Right lobe of liver (tissue), 6 donors: ENCODE data around the gene SRCAP. TPM values are rescaled to one million over a fixed set of nuclear protein-coding genes. Genes with fewer than 3 reads are reported as not detected.

Experiments used
- ATAC-seq, 4 donors: fragments of 200-7000 bp; cut with Tn5 transposase; one replicate each; pipeline ENCODE4 v1.9.1; 2020; ENCODE audit warnings: mild to moderate bottlenecking in 4 of 4, moderate library complexity in 4 of 4
- DNase-seq, 3 donors: peaks; one replicate each; pipeline ENCODE4 v3.0.0-alpha.2; 2020
- H3K27ac ChIP-seq, 3 donors: fragments of 200-600 bp; one replicate each; pipeline ENCODE4 v1.8.0; 2022
- H3K27me3 ChIP-seq, 2 donors: fragments of 200-600 bp; one replicate each; pipeline ENCODE4 v1.8.0; 2022
- H3K36me3 ChIP-seq, 4 donors: fragments of 200-600 bp; sonication (generic) in 1 of 4; one replicate each; pipeline versions ENCODE4 v1.5.1 to v1.8.0; 2017 to 2022; ENCODE audit warnings: control low read depth in 1 of 4
- H3K4me1 ChIP-seq, 4 donors: fragments of 200-600 bp; sonication (generic) in 1 of 4; one replicate each; pipeline versions ENCODE4 v1.5.1 to v1.8.0; 2017 to 2022; ENCODE audit warnings: control low read depth in 1 of 4
- H3K4me3 ChIP-seq, 3 donors: fragments of 200-600 bp; one replicate each; pipeline ENCODE4 v1.8.0; 2022
- H3K9me3 ChIP-seq, 4 donors: fragments of 200-600 bp; sonication (generic) in 1 of 4; one replicate each; pipeline versions ENCODE4 v1.5.1 to v1.8.0; 2017 to 2022; ENCODE audit warnings: control low read depth in 1 of 4
- CTCF ChIP-seq, 4 donors: fragments of 200-600 bp in 3 of 4; fragments of 450-650 bp in 1 of 4; IDR thresholded peaks; one replicate each; pipeline versions ENCODE4 v1.5.1 to v1.8.0; 2016 to 2022; ENCODE audit warnings: antibody characterized with exemption in 4 of 4, mild to moderate bottlenecking in 2 of 4
- POLR2A ChIP-seq: fragments of 450-650 bp; IDR thresholded peaks from one replicate; pipeline ENCODE4 v1.6.1; 2017; ENCODE audit warnings: antibody characterized with exemption, mild to moderate bottlenecking
- WGBS: methylation state at CpG from one replicate; pipeline ENCODE4 v1.1.6; 2018; ENCODE audit warnings: low coverage, low lambda C conversion rate; ENCODE audit not compliant: insufficient coverage; ENCODE audit errors: missing lambda C conversion rate; 5-methylcytosine and 5-hydroxymethylcytosine counted together
- intact Hi-C, 2 donors: fragments of 100-400 bp; cut with DNase I; formaldehyde crosslinking; loops; one replicate each; pipeline versions ENCODE4 v1.11.2 to v1.14.1; 2022
- total RNA-seq, 6 experiments: library from RNA; depleted of rRNA in 2 of 6; stranded (reverse); fragments of >200 nt in 2 of 6; fragmentation: NEBNext Ultra II Directional in 3 of 6; extraction: Animal tissue kit (Norgen Biotek cat#: 25700) in 3 of 6; gene quantifications; one replicate each; pipeline versions ENCODE4 v1.1.0 to v1.2.4, GENCODE V29; 2016 to 2023
- donor health status: DM: no; HTN: yes; CAD: no.
- donor health status: DM: no; HTN: no; CAD: no.
- donor health status: DM: no; HTN: no; CAD: no.
- donor health status: DM: no; HTN: yes; CAD: no.
- donor health status: DM: no; HTN: yes; CAD: no.

Gene SRCAP
- total RNA-seq, 6 experiments from 2014 or later: 12.1 to 31.3 (median 22.6) TPM

DNA sequence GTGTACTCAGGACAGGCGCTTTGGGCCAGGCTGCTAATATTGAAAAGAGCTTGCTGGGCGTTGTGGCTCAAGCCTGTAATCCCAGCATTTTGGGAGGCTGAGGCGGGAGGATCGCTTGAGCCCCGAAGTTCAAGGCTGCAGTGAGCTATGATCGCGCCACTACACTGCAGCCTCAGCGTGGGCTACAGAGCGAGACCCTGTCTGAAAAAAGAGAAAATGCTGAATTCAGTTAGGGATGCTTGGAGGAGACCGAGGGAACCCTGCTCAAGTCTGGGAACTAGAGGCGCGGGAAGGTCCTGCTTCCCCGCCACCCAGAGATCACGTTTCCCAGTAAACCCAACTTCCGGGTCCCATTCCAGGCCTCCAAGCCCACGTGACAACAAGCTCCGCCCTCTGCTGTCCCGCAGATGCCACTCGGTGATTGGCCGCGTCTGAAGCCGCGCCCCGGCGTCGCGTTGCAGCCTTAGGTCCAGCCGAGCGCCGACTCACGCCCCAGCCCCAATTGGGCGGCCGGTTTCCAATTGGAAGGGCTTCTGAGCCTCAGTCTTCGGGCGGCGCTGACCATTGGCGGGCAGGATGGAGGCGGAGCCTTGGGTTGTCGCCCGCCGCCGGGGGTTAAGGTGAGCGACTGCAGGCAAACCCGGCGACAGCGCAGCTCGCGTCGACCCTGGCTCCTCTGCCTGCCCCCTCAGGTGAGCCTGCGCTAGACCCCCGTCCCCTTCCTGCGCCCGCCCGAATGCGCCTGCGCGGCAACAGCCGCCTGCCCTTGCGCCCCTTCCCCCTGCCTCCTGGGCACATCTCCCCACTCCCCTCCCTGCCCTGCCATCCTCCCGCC is 49.0 kb downstream of the SRCAP start, which contains the start of gene PHKG2:
PHKG2 (plus strand) TSS at position 627 of the 835 bp plus-strand sequence. CDS start 396 bp downstream, outside the sequence.
- peaks cover 0 to 19% (median 9%) of the 10 kb centered on the region in 4 donors for H3K4me1 ChIP-seq
- ATAC-seq (peak; percentile 93 to 98 (median 96)), DNase-seq (peak; percentile 99 to 100 (median 100))
- 0% methylated on average over 5 of the region's 60 CpGs for WGBS
- H3K27me3 ChIP-seq: no peaks in the 10 kb centered on the region
- H3K4me3 ChIP-seq: peak within 1 kb of the TSS; percentile 70 to 77 (median 73)
- H3K27ac ChIP-seq: peak within 1 kb of the TSS; percentile 61 to 71 (median 68)
- TF ChIP-seq CTCF (IDR thresholded peaks at IDR 0.05): no peak
- peak; percentile 77 for TF ChIP-seq POLR2A
- intact Hi-C loops: no loop called here
- no peaks in the 10 kb centered on the region for H3K9me3 ChIP-seq
- peaks cover 0 to 13% (median 5%) of the 10 kb centered on the region in 4 donors for H3K36me3 ChIP-seq

- TF ChIP-seq CTCF (IDR thresholded peaks at IDR 0.05) (no peak), POLR2A (no peak)
- H3K36me3 ChIP-seq: peaks cover 0 to 20% (median 4%) of the 10 kb centered on the region in 4 donors
- ATAC-seq: peak; percentile 35 to 45 (median 41)
- H3K27ac ChIP-seq: peak overlapping the region in 1 of 3 donors; percentile 47
- H3K4me1 ChIP-seq: peaks cover 0 to 19% (median 9%) of the 10 kb centered on the region in 4 donors
- H3K9me3 ChIP-seq: no peaks in the 10 kb centered on the region
- no peaks in the 10 kb centered on the region for H3K27me3 ChIP-seq
- intact Hi-C loops: no loop called here
- peak; percentile 67 to 73 (median 69) for DNase-seq
- 9% methylated on average over 7 of the region's 36 CpGs for whole genome bisulfite sequencing
- peak overlapping the region; percentile 70 to 77 (median 73) for H3K4me3 ChIP-seq
Observed at GRCh38 chr16:30748634-30749445, 49.9 kb downstream of the SRCAP start.

GRCh38 chr16:30750201-30750600 is 51.2 kb downstream of the SRCAP start:
- no peak overlapping the region for H3K27ac ChIP-seq
- DNase-seq: no peak
- H3K4me1 ChIP-seq: peaks cover 0 to 19% (median 10%) of the 10 kb centered on the region in 4 donors
- H3K4me3 ChIP-seq: no peak overlapping the region
- no peaks in the 10 kb centered on the region for H3K9me3 ChIP-seq
- peaks cover 0 to 19% (median 3%) of the 10 kb centered on the region in 4 donors for H3K36me3 ChIP-seq
- 79% methylated on average over 4 of the region's 4 CpGs for WGBS
- ATAC-seq: no peak
- no peaks in the 10 kb centered on the region for H3K27me3 ChIP-seq
- intact Hi-C loops: loop anchor here in 1 of 2 donors (10.0 kb wide), 1 partner anchor 45 kb away; no protein-coding TSS in a partner anchor
- no peak for TF ChIP-seq CTCF (IDR thresholded peaks at IDR 0.05)
- TF ChIP-seq POLR2A: no peak

DNA sequence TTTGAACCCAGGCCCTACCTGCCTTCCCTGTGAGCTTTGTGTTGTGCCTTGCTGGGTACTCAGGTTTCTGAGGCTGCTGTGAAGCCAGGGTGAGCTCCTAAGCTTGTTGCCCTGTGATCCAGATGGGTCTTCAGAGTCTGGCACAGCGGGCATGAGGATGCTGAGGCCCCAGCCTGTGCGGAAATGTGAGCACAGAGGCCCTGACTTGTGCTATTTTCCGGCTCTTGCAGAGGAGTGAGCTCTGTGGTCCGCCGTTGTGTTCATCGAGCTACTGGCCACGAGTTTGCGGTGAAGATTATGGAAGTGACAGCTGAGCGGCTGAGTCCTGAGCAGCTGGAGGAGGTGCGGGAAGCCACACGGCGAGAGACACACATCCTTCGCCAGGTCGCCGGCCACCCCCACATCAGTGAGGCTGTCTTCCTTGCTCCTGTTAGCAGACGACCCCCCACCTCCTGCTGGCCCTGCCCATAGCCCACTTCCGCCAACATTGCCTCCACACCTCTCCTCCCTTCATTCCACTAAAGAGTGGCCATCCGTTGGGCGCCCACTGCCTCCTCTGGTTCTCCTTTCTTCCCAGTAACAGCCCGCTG is 52.0 kb downstream of the SRCAP start:
- TF ChIP-seq POLR2A: no peak
- intact Hi-C loops: loop anchor here in 1 of 2 donors (10.0 kb wide), 1 partner anchor 46 kb away; no protein-coding TSS in a partner anchor
- Histone ChIP-seq H3K27me3 (no peaks in the 10 kb centered on the region), H3K9me3 (no peaks in the 10 kb centered on the region), H3K27ac (no peak overlapping the region), H3K4me3 (no peak overlapping the region), H3K4me1 (peaks cover 0 to 13% (median 8%) of the 10 kb centered on the region in 4 donors), H3K36me3 (peaks cover 0 to 19% (median 3%) of the 10 kb centered on the region in 4 donors)
- WGBS: 96% methylated on average over 4 of the region's 20 CpGs
- DNase-seq (no peak), ATAC-seq (no peak)
